ENCODE data around the gene TBX1. TPM values are rescaled to one million over a fixed set of nuclear protein-coding genes. Genes with fewer than 3 reads are reported as not detected.

The TBX1 gene
- total RNA-seq, 1 experiment from 2014 or later = 3.9 TPM

GRCh38 chr22:19767427-19768341 is 7.1 kb downstream of the TBX1 start (continued):
- no peak for TF ChIP-seq EZH2 (IDR thresholded peaks at IDR 0.05)

- ATAC-seq = no peak
Observed at GRCh38 chr22:19769393-19769715, 8.8 kb downstream of the TBX1 start.

GRCh38 chr22:19770349-19771220 is 10.0 kb downstream of the TBX1 start:
- ATAC-seq = no peak
- no peak overlapping the region for H3K27ac ChIP-seq (ENCODE audit: low read depth, low read length)
- no peak overlapping the region for H3K4me3 ChIP-seq (replicated peaks in 1 of 2; ENCODE audit: low read depth in 1 of 2, low read length in 2 of 2)
- RAD21 ChIA-PET (ENCODE audit: low non-redundant PET in 1 of 2, low total read pairs in 2 of 2, uncharacterized antibody in 2 of 2, unreplicated experiment in 2 of 2) = no interaction called here
- no peaks in the 10 kb centered on the region for H3K36me3 ChIP-seq (ENCODE audit: control insufficient read depth in 1 of 2, insufficient read depth in 2 of 2, low read length in 2 of 2)
- no peak overlapping the region for H3K9ac ChIP-seq (ENCODE audit: low read length)
- CTCF ChIA-PET = no interaction called here
- POLR2A ChIA-PET = no interaction called here
- no peak overlapping the region for H3K4me2 ChIP-seq (ENCODE audit: low read length)
- BruUV-seq (replicated peaks) = no TSS peak
- H4K20me1 ChIP-seq (ENCODE audit: insufficient read depth) = no peaks in the 10 kb centered on the region
- no peaks in the 10 kb centered on the region for H3K9me2 ChIP-seq (ENCODE audit: insufficient read depth)
- peaks cover 33% of the 10 kb centered on the region for H3K79me2 ChIP-seq (ENCODE audit: insufficient read depth, low read length)
- peaks cover 7 to 15% of the 10 kb centered on the region in 2 experiments; a peak in 3 of 4 replicates for H3K4me1 ChIP-seq (ENCODE audit: control insufficient read depth in 1 of 2, insufficient read depth in 2 of 2, low read length in 2 of 2)
- no peaks in the 10 kb centered on the region for H3K27me3 ChIP-seq (ENCODE audit: insufficient read depth, low read length)
- intact Hi-C loops (cut with micrococcal nuclease) = no loop called here
- no peak overlapping the region for H2AFZ ChIP-seq (ENCODE audit: low read depth, low read length, poor library complexity, severe bottlenecking)
- no peaks in the 10 kb centered on the region for H3K9me3 ChIP-seq (ENCODE audit: control insufficient read depth in 1 of 2, insufficient read depth in 1 of 2, low read depth in 1 of 2, low read length in 2 of 2)
- DNase-seq (ENCODE audit: low read depth, low spot score) = no peak
- no peak for TF ChIP-seq SRF (IDR thresholded peaks at IDR 0.05; ENCODE audit: low read depth)
- no peak for TF ChIP-seq SIN3A (IDR thresholded peaks at IDR 0.05; ENCODE audit: low read depth)
- TF ChIP-seq RAD21 (IDR thresholded peaks at IDR 0.05; ENCODE audit: low read depth) = no peak
- no peak for TF ChIP-seq ZNF274 (IDR thresholded peaks at IDR 0.05; ENCODE audit: low read depth, low read length)
- no peak for TF ChIP-seq CEBPB (IDR thresholded peaks at IDR 0.05; ENCODE audit: low read depth)
- no peak for TF ChIP-seq MAX (IDR thresholded peaks at IDR 0.05)
- TF ChIP-seq ATF3 (IDR thresholded peaks at IDR 0.05) = no peak
- no peak for TF ChIP-seq POLR2AphosphoS5 (IDR thresholded peaks at IDR 0.05; ENCODE audit: low read depth, low read length)
- no peak for TF ChIP-seq POLR2A (IDR thresholded peaks at IDR 0.05; ENCODE audit: borderline replicate concordance, extremely low read depth, insufficient read depth, insufficient read length)
- TF ChIP-seq ZBTB33 (IDR thresholded peaks at IDR 0.05; ENCODE audit: extremely low read depth, insufficient replicate concordance, low read length) = no peak
- no peak for TF ChIP-seq ELF1 (IDR thresholded peaks at IDR 0.05; ENCODE audit: borderline replicate concordance, low read depth)

More at GRCh38 chr22:19769393-19769715, 8.8 kb downstream of the TBX1 start:
- Histone ChIP-seq H3K4me2 (ENCODE audit: low read length) (no peak overlapping the region), H3K4me3 (replicated peaks in 1 of 2; ENCODE audit: low read depth in 1 of 2, low read length in 2 of 2) (no peak overlapping the region), H3K79me2 (ENCODE audit: insufficient read depth, low read length) (peaks cover 33% of the 10 kb centered on the region), H3K36me3 (ENCODE audit: control insufficient read depth in 1 of 2, insufficient read depth in 2 of 2, low read length in 2 of 2) (no peaks in the 10 kb centered on the region), H3K27me3 (ENCODE audit: insufficient read depth, low read length) (no peaks in the 10 kb centered on the region), H3K27ac (ENCODE audit: low read depth, low read length) (no peak overlapping the region), H3K9ac (ENCODE audit: low read length) (no peak overlapping the region), H2AFZ (ENCODE audit: low read depth, low read length, poor library complexity, severe bottlenecking) (no peak overlapping the region), H3K9me3 (ENCODE audit: control insufficient read depth in 1 of 2, insufficient read depth in 1 of 2, low read depth in 1 of 2, low read length in 2 of 2) (no peaks in the 10 kb centered on the region), H3K9me2 (ENCODE audit: insufficient read depth) (no peaks in the 10 kb centered on the region), H4K20me1 (ENCODE audit: insufficient read depth) (no peaks in the 10 kb centered on the region), H3K4me1 (ENCODE audit: control insufficient read depth in 1 of 2, insufficient read depth in 2 of 2, low read length in 2 of 2) (peaks cover 12 to 23% of the 10 kb centered on the region in 2 experiments)
- POLR2A ChIA-PET = no interaction called here
- DNase-seq (ENCODE audit: low read depth, low spot score) = no peak
- no TSS peak for BruUV-seq (replicated peaks)
- CTCF ChIA-PET = no interaction called here
- intact Hi-C loops (cut with micrococcal nuclease) = loop anchor here (5.0 kb wide), 1 partner anchor 88 kb away; no protein-coding TSS in a partner anchor
- TF ChIP-seq CEBPB (IDR thresholded peaks at IDR 0.05; ENCODE audit: low read depth) = no peak
- TF ChIP-seq ZFX (IDR thresholded peaks at IDR 0.05) = no peak
- no peak for TF ChIP-seq POLR2AphosphoS5 (IDR thresholded peaks at IDR 0.05; ENCODE audit: low read depth, low read length)
- no peak for TF ChIP-seq SIN3A (IDR thresholded peaks at IDR 0.05; ENCODE audit: low read depth)
- no peak for TF ChIP-seq ZNF274 (IDR thresholded peaks at IDR 0.05; ENCODE audit: low read depth, low read length)
- no peak for TF ChIP-seq SRF (IDR thresholded peaks at IDR 0.05; ENCODE audit: low read depth)
- no peak for TF ChIP-seq SP1 (IDR thresholded peaks at IDR 0.05; ENCODE audit: low read depth)
- no peak for TF ChIP-seq JUND (IDR thresholded peaks at IDR 0.05)
- RAD21 ChIA-PET (ENCODE audit: low non-redundant PET in 1 of 2, low total read pairs in 2 of 2, uncharacterized antibody in 2 of 2, unreplicated experiment in 2 of 2) = no interaction called here

Data from HCT116 (cell line).